Neutrophil (primary cell): ENCODE data around the gene DOK6.

Experiments
- H3K27ac ChIP-seq: fragments of 200-600 bp; sonication (generic); 2 replicates; pipeline ENCODE4 v1.5.1; 2016; ENCODE audit warnings: mild to moderate bottlenecking, moderate library complexity
- H3K27me3 ChIP-seq: fragments of 200-600 bp; sonication (generic); 2 replicates; pipeline ENCODE4 v1.6.0; 2016; ENCODE audit warnings: mild to moderate bottlenecking
- H3K36me3 ChIP-seq: fragments of 200-600 bp; sonication (generic); 2 replicates; pipeline ENCODE4 v1.5.1; 2017
- H3K4me1 ChIP-seq, 2 experiments: fragments of 200-600 bp in 1 of 2; sonication (generic) in 1 of 2; 1 replicate in 1 of 2; 2 replicates in 1 of 2; pipeline versions ENCODE4 v1.5.1 to v1.6.1; 2013 to 2016; ENCODE audit warnings: low read depth in 1 of 2, low read length in 1 of 2, mild to moderate bottlenecking in 1 of 2, moderate library complexity in 1 of 2; ENCODE audit not compliant: control insufficient read depth in 1 of 2, insufficient read depth in 1 of 2
- H3K4me3 ChIP-seq, 2 experiments: fragments of 200-600 bp in 1 of 2; sonication (generic) in 1 of 2; 1 replicate in 1 of 2; 2 replicates in 1 of 2; pipeline ENCODE4 v1.5.1; 2013 to 2016; ENCODE audit warnings: low read depth in 1 of 2, low read length in 1 of 2, mild to moderate bottlenecking in 1 of 2, moderate library complexity in 1 of 2
- H3K9me3 ChIP-seq: fragments of 200-600 bp; sonication (generic); 2 replicates; pipeline ENCODE4 v1.5.1; 2016
- CTCF ChIP-seq: fragments of 200-600 bp; sonication (generic); IDR thresholded peaks from 2 replicates; pipeline ENCODE4 v1.5.1; 2016; ENCODE audit warnings: antibody characterized with exemption

DOK6 gene

GRCh38 chr18:69401972-69402532 lies 1.4 kb downstream of the DOK6 start:
- no peak overlapping the region for H3K27ac ChIP-seq
- no peaks in the 10 kb centered on the region for H3K9me3 ChIP-seq
- H3K36me3 ChIP-seq = no peaks in the 10 kb centered on the region
- TF ChIP-seq CTCF = no peak
- peaks cover 66% of the 10 kb centered on the region for H3K27me3 ChIP-seq
- H3K4me1 ChIP-seq = no peaks in the 10 kb centered on the region
- H3K4me3 ChIP-seq = no peak overlapping the region

- H3K27ac ChIP-seq = no peak overlapping the region
- H3K9me3 ChIP-seq = no peaks in the 10 kb centered on the region
- no peaks in the 10 kb centered on the region for H3K4me1 ChIP-seq
- no peak overlapping the region for H3K4me3 ChIP-seq
- no peaks in the 10 kb centered on the region for H3K36me3 ChIP-seq
- no peak for TF ChIP-seq CTCF
- peaks cover 66% of the 10 kb centered on the region for H3K27me3 ChIP-seq
Measured at GRCh38 chr18:69402533-69402989, 1.9 kb downstream of the DOK6 start.

- peaks cover 10% of the 10 kb centered on the region for H3K27me3 ChIP-seq
- TF ChIP-seq CTCF = no peak
- no peaks in the 10 kb centered on the region for H3K4me1 ChIP-seq
- H3K4me3 ChIP-seq = no peak overlapping the region
- no peaks in the 10 kb centered on the region for H3K36me3 ChIP-seq
- no peaks in the 10 kb centered on the region for H3K9me3 ChIP-seq
- H3K27ac ChIP-seq = no peak overlapping the region
Measured at GRCh38 chr18:69408522-69408921, 7.8 kb downstream of the DOK6 start.

GRCh38 chr18:69411199-69411598 lies 10.5 kb downstream of the DOK6 start:
- H3K9me3 ChIP-seq = no peaks in the 10 kb centered on the region
- H3K27ac ChIP-seq = no peak overlapping the region
- no peaks in the 10 kb centered on the region for H3K27me3 ChIP-seq
- no peaks in the 10 kb centered on the region for H3K36me3 ChIP-seq
- no peak overlapping the region for H3K4me3 ChIP-seq
- no peaks in the 10 kb centered on the region for H3K4me1 ChIP-seq
- no peak for TF ChIP-seq CTCF

GRCh38 chr18:69414184-69414583 lies 13.5 kb downstream of the DOK6 start:
- H3K4me1 ChIP-seq = no peaks in the 10 kb centered on the region
- H3K27ac ChIP-seq = no peak overlapping the region
- H3K4me3 ChIP-seq = no peak overlapping the region
- H3K36me3 ChIP-seq = no peaks in the 10 kb centered on the region
- H3K9me3 ChIP-seq = no peaks in the 10 kb centered on the region
- no peak for TF ChIP-seq CTCF
- H3K27me3 ChIP-seq = no peaks in the 10 kb centered on the region

GRCh38 chr18:69432847-69433246 lies 32.2 kb downstream of the DOK6 start:
- no peak for TF ChIP-seq CTCF
- no peaks in the 10 kb centered on the region for H3K9me3 ChIP-seq
- H3K27me3 ChIP-seq = no peaks in the 10 kb centered on the region
- H3K4me1 ChIP-seq = no peaks in the 10 kb centered on the region
- no peak overlapping the region for H3K4me3 ChIP-seq
- H3K27ac ChIP-seq = no peak overlapping the region
- no peaks in the 10 kb centered on the region for H3K36me3 ChIP-seq
